ENCODE results near the gene STXBP5. TPM values are rescaled to one million over a fixed set of nuclear protein-coding genes. Genes with fewer than 3 reads are reported as not detected.
"Not testable (repeated sequence)": the region's sequence is repeated elsewhere in the genome, so short reads cannot be mapped to it uniquely, and the experiment has no call there.

STXBP5 gene
- total RNA-seq, 4 donors from 2014 or later, result 26.9 to 45.9 (median 29.3) TPM

DNA sequence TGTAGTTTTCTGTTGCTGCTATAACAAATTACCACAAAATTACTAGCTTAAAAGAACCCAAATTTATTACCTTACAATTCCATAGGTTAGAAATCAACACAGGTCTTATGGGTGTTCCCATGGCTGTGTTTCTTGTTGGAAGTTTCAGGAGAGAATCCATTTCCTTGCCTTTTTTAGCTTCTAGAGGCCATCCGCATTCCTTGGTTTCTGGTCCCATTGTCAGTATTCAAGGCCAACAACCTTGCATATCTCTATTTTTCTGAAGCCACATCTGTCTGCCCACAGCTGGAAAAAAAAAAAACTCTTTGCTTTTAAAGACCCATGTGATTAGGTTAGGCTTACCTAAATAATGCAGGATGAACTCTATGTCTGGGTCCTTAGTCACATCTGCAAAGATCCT, 174.6 kb downstream of the STXBP5 start:
- H3K27ac ChIP-seq, result no peak overlapping the region
- H3K9me3 ChIP-seq, result no peaks in the 10 kb centered on the region
- intact Hi-C loops (cut with DNase I), result no loop called here
- H3K27me3 ChIP-seq, result no peaks in the 10 kb centered on the region
- WGBS, 2 donors, result 100% methylated on average over 1 of the region's 1 CpG
- no peak for TF ChIP-seq POLR2A (IDR thresholded peaks at IDR 0.05)
- TF ChIP-seq, protein P1, sequence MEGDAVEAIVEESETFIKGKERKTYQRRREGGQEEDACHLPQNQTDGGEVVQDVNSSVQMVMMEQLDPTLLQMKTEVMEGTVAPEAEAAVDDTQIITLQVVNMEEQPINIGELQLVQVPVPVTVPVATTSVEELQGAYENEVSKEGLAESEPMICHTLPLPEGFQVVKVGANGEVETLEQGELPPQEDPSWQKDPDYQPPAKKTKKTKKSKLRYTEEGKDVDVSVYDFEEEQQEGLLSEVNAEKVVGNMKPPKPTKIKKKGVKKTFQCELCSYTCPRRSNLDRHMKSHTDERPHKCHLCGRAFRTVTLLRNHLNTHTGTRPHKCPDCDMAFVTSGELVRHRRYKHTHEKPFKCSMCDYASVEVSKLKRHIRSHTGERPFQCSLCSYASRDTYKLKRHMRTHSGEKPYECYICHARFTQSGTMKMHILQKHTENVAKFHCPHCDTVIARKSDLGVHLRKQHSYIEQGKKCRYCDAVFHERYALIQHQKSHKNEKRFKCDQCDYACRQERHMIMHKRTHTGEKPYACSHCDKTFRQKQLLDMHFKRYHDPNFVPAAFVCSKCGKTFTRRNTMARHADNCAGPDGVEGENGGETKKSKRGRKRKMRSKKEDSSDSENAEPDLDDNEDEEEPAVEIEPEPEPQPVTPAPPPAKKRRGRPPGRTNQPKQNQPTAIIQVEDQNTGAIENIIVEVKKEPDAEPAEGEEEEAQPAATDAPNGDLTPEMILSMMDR (IDR thresholded peaks at IDR 0.05), result no peak
- DNase-seq, result no peak
- H3K4me1 ChIP-seq, result no peaks in the 10 kb centered on the region
- H3K36me3 ChIP-seq, result peaks cover 0 to 4% of the 10 kb centered on the region in 2 donors
- no peak overlapping the region for H3K4me3 ChIP-seq (replicated peaks in 1 of 3)

DNA sequence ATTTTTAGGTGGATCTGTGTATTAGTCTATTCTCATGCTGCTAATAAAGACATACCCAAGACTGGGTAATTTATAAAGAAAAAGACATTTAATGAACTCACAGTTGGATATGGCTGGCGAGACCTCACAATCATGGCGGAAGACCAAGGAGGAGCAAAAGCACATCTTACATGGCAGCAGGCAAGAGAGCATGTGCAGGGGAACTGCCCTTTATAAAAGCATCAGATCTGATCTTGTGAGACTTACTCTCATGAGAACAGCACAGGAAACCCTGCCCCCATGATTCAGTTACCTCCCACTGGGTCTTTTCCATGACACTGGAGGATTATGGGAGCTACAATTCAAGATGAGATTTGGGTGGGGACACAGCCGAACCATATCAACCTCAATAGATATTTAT, 176.6 kb downstream of the STXBP5 start:
- H3K4me3 ChIP-seq (replicated peaks in 1 of 3); DNase-seq; H3K4me1 ChIP-seq; intact Hi-C loops (cut with DNase I); H3K27ac ChIP-seq; H3K9me3 ChIP-seq; H3K27me3 ChIP-seq; H3K36me3 ChIP-seq: not testable (repeated sequence)
- 99% methylated on average over 3 of the region's 3 CpGs for WGBS, 2 donors

- H3K27ac ChIP-seq, result no peak overlapping the region
- H3K27me3 ChIP-seq, result no peaks in the 10 kb centered on the region
- intact Hi-C loops (cut with DNase I), result no loop called here
- TF ChIP-seq, protein P1 (IDR thresholded peaks at IDR 0.05), result no peak
- no peak for TF ChIP-seq POLR2A (IDR thresholded peaks at IDR 0.05)
- no peak overlapping the region for H3K4me3 ChIP-seq (replicated peaks in 1 of 3)
- H3K4me1 ChIP-seq, result no peaks in the 10 kb centered on the region
- no peaks in the 10 kb centered on the region for H3K9me3 ChIP-seq
- no peak for DNase-seq
- WGBS, 2 donors, result 94 to 96% methylated on average over 3 of the region's 3 CpGs
- peaks cover 0 to 8% of the 10 kb centered on the region in 2 donors for H3K36me3 ChIP-seq
These were observed 177.5 kb downstream of the STXBP5 start for GRCh38 chr6:147381712-147382111.

- Histone ChIP-seq H3K36me3 (peaks cover 0 to 8% of the 10 kb centered on the region in 2 donors), H3K9me3 (no peaks in the 10 kb centered on the region), H3K4me3 (replicated peaks in 1 of 3) (no peak overlapping the region), H3K27me3 (no peaks in the 10 kb centered on the region), H3K4me1 (no peaks in the 10 kb centered on the region), H3K27ac (no peak overlapping the region)
- no peak for DNase-seq
- intact Hi-C loops (cut with DNase I), result no loop called here
- WGBS, 2 donors, result 91% methylated on average over 6 of the region's 6 CpGs
- TF ChIP-seq, protein P1 (IDR thresholded peaks at IDR 0.05), result peak in 4 of 6 experiments; percentile 25 to 50 (median 30)
- no peak for TF ChIP-seq POLR2A (IDR thresholded peaks at IDR 0.05)
These were observed 178.8 kb downstream of the STXBP5 start for GRCh38 chr6:147382945-147383554.

- Histone ChIP-seq H3K4me1 (no peaks in the 10 kb centered on the region), H3K4me3 (replicated peaks in 1 of 3) (no peak overlapping the region), H3K36me3 (peaks cover 0 to 8% of the 10 kb centered on the region in 2 donors), H3K27ac (no peak overlapping the region), H3K27me3 (no peaks in the 10 kb centered on the region), H3K9me3 (no peaks in the 10 kb centered on the region)
- DNase-seq, result no peak
- intact Hi-C loops (cut with DNase I), result no loop called here
- WGBS, 2 donors, result 95 to 96% methylated on average over 2 of the region's 2 CpGs
- TF ChIP-seq, protein P1 (IDR thresholded peaks at IDR 0.05), result no peak
- no peak for TF ChIP-seq POLR2A (IDR thresholded peaks at IDR 0.05)
These were observed 179.8 kb downstream of the STXBP5 start for GRCh38 chr6:147384029-147384428.

All from thyroid gland (tissue), 4 donors.